B cell (primary cell): Measurements from ENCODE around the gene RDH14. TPM values are rescaled to one million over a fixed set of nuclear protein-coding genes. Genes with fewer than 3 reads are reported as not detected.

Experiments
- ATAC-seq: fragments of 200-7000 bp; cut with Tn5 transposase; one replicate; pipeline ENCODE4 v1.10.0; 2021; ENCODE audit warnings: low read depth, mild to moderate bottlenecking, moderate number of reproducible peaks, moderate library complexity
- CTCF ChIA-PET: fragments of 350-600 bp; sonication (Branson Sonifier 250); formaldehyde crosslinking; loops from one replicate; lab custom pipeline; 2021; ENCODE audit warnings: antibody characterized with exemption, inconsistent platforms; lab: Charles Lee
- POLR2A ChIA-PET: fragments of 350-600 bp; sonication (Branson Sonifier 250); formaldehyde crosslinking; loops from one replicate; lab custom pipeline; 2021; ENCODE audit warnings: antibody characterized with exemption; lab: Charles Lee
- DNase-seq: peaks from one replicate; pipeline ENCODE4 v3.0.0; 2013
- H2AFZ ChIP-seq: 2 replicates; pipeline ENCODE4 v1.6.1; 2012; ENCODE audit warnings: mild to moderate bottlenecking, low read depth, low read length; ENCODE audit not compliant: insufficient read depth, poor library complexity, severe bottlenecking
- H3K27ac ChIP-seq, 2 donors: 1 replicate in 1 of 2; 2 replicates in 1 of 2; pipeline ENCODE4 v1.5.1; 2012 to 2013; ENCODE audit warnings: low read length in 2 of 2, mild to moderate bottlenecking in 2 of 2, moderate library complexity in 1 of 2
- H3K27me3 ChIP-seq, 4 experiments: fragments of 200-600 bp in 1 of 4; sonication (generic) in 1 of 4; replicated peaks in 1 of 4; 1 replicate in 2 of 4; 2 replicates in 2 of 4; pipeline versions ENCODE4 v1.6.1 to v1.7.0; 2013 to 2016; ENCODE audit warnings: low read length in 3 of 4, mild to moderate bottlenecking in 2 of 4, mixed read lengths in 1 of 4, moderate library complexity in 1 of 4; ENCODE audit not compliant: insufficient read depth in 4 of 4, control insufficient read depth in 3 of 4; ENCODE audit errors: control extremely low read depth in 1 of 4
- H3K36me3 ChIP-seq, 2 experiments: replicated peaks in 1 of 2; 1 replicate in 1 of 2; 2 replicates in 1 of 2; pipeline versions ENCODE4 v1.6.1 to v1.7.1; 2013; ENCODE audit warnings: low read length in 1 of 2; ENCODE audit not compliant: insufficient read depth in 2 of 2, control insufficient read depth in 1 of 2; ENCODE audit errors: control extremely low read depth in 1 of 2, extremely low read depth in 1 of 2
- H3K4me1 ChIP-seq, 2 donors: fragments of 200-600 bp in 1 of 2; sonication (generic) in 1 of 2; 1 replicate in 1 of 2; 2 replicates in 1 of 2; pipeline versions ENCODE4 v1.5.1 to v1.6.1; 2013 to 2017; ENCODE audit warnings: low read length in 2 of 2; ENCODE audit not compliant: control insufficient read depth in 2 of 2, insufficient read depth in 2 of 2
- H3K4me2 ChIP-seq: replicated peaks from 2 replicates; pipeline ENCODE3; 2012; ENCODE audit warnings: mild to moderate bottlenecking, low read depth, low read length; ENCODE audit not compliant: poor library complexity, severe bottlenecking
- H3K4me3 ChIP-seq, 5 experiments: fragments of 200-600 bp in 1 of 5; sonication (generic) in 1 of 5; 1 replicate in 3 of 5; 2 replicates in 2 of 5; pipeline versions ENCODE4 v1.5.1 to v1.7.0; 2011 to 2016; ENCODE audit warnings: low read length in 4 of 5, mild to moderate bottlenecking in 4 of 5, low read depth in 2 of 5, control low read depth in 1 of 5, moderate library complexity in 1 of 5; ENCODE audit not compliant: insufficient read depth in 1 of 5; ENCODE audit errors: control extremely low read depth in 1 of 5, extremely low read depth in 1 of 5
- H3K79me2 ChIP-seq: fragments of 200-600 bp; sonication (generic); one replicate; pipeline ENCODE4 v1.6.0; 2016; ENCODE audit warnings: low read length; ENCODE audit not compliant: control insufficient read depth, insufficient read depth
- H3K9ac ChIP-seq: fragments of 200-600 bp; sonication (generic); 2 replicates; pipeline ENCODE4 v1.6.1; 2017; ENCODE audit warnings: mild to moderate bottlenecking, low read length, moderate library complexity
- H3K9me3 ChIP-seq, 3 donors: one replicate each; pipeline versions ENCODE4 v1.6.1 to v1.7.1; 2013; ENCODE audit warnings: low read length in 2 of 3; ENCODE audit not compliant: control insufficient read depth in 2 of 3, insufficient read depth in 1 of 3; ENCODE audit errors: control extremely low read depth in 1 of 3
- H4K20me1 ChIP-seq: 2 replicates; pipeline ENCODE4 v1.6.0; 2012; ENCODE audit warnings: mild to moderate bottlenecking, low read length; ENCODE audit not compliant: insufficient read depth, control insufficient read depth, poor library complexity, severe bottlenecking
- H3K27ac Mint-ChIP-seq: one replicate; pipeline ENCODE4 v1.8.0; 2021; ENCODE audit warnings: mixed read lengths
- H3K27me3 Mint-ChIP-seq: one replicate; pipeline ENCODE4 v1.8.0; 2021; ENCODE audit warnings: mixed read lengths
- H3K4me1 Mint-ChIP-seq: one replicate; pipeline ENCODE4 v1.8.0; 2021; ENCODE audit warnings: mixed read lengths
- H3K4me3 Mint-ChIP-seq: one replicate; pipeline ENCODE4 v1.8.0; 2021; ENCODE audit warnings: mixed read lengths
- H3K9me3 Mint-ChIP-seq: one replicate; pipeline ENCODE4 v1.8.0; 2022; ENCODE audit warnings: mixed read lengths; ENCODE audit not compliant: insufficient read depth
- EZH2 ChIP-seq: IDR thresholded peaks from 2 replicates; pipeline ENCODE4 v1.6.1; 2012; ENCODE audit warnings: borderline replicate concordance, low read depth, mild to moderate bottlenecking, moderate library complexity, low read length; ENCODE audit not compliant: insufficient read depth, poor library complexity, severe bottlenecking
- WGBS: methylation state at CpG from one replicate; pipeline ENCODE4 v1.1.5; 2013; ENCODE audit warnings: missing lambda C conversion rate; ENCODE audit not compliant: insufficient coverage; 5-methylcytosine and 5-hydroxymethylcytosine counted together
- intact Hi-C: fragments of 100-400 bp; cut with micrococcal nuclease; formaldehyde crosslinking; loops from one replicate; pipeline ENCODE4 v1.10.0; 2022
- polyA plus RNA-seq: library from polyadenylated mRNA; depleted of rRNA; stranded (reverse); fragments of >200 nt; gene quantifications from 2 replicates; pipeline ENCODE4 v1.2.3, GENCODE V29; 2012
- total RNA-seq, 2 donors: library from RNA; stranded (reverse); fragments of 120-200 nt in 1 of 2; gene quantifications; 1 replicate in 1 of 2; 2 replicates in 1 of 2; pipeline versions ENCODE4 v1.2.3 to v1.2.4, GENCODE V29; 2013 to 2022
- TF ChIP-seq, protein P1 (sequence below): fragments of 200-600 bp; IDR thresholded peaks from one replicate; pipeline ENCODE4 v1.8.0; 2022; ENCODE audit warnings: antibody characterized with exemption, mild to moderate bottlenecking

The RDH14 gene
- total and polyA plus RNA-seq, 2 donors (not counting 1 experiment from before 2014, with no cell fraction given) = 9.6 to 18.5 TPM

DNA sequence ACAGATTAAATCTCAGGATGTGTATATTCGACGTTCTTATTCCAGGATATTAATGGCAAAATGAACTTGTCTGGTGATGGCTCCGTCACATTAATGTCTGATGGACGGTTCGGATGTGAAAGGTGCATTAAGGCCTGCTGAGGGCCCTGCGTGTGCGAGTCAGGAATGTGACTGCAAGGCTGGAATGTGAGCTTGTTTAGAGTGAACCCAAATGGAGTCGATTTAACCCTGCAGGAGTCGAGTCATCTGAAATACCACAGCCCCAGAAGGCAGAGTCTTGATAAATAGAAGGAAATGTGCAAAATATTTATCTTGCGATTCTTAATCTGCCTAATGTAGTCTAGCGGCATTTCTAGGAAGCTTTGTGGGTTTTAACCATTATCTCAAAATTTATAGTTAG lies 44.3 kb downstream of the RDH14 start:
- Histone ChIP-seq H4K20me1 (no peaks in the 10 kb centered on the region), H2AFZ (no peak overlapping the region), H3K9ac (no peak overlapping the region), H3K4me1 (no peaks in the 10 kb centered on the region), H3K27ac (no peak overlapping the region), H3K79me2 (no peaks in the 10 kb centered on the region), H3K4me3 (no peak overlapping the region), H3K9me3 (no peaks in the 10 kb centered on the region), H3K4me2 (no peak overlapping the region), H3K27me3 (peaks cover 0 to 13% (median 0%) of the 10 kb centered on the region in 4 experiments), H3K36me3 (no peaks in the 10 kb centered on the region)
- Mint-ChIP-seq H3K4me1 (no peaks in the 10 kb centered on the region), H3K4me3 (no peak overlapping the region), H3K27ac (no peak overlapping the region), H3K27me3 (peaks cover 39% of the 10 kb centered on the region), H3K9me3 (no peaks in the 10 kb centered on the region)
- 67% methylated on average over 9 of the region's 11 CpGs for WGBS
- TF ChIP-seq EZH2 = no peak
- TF ChIP-seq, protein P1, sequence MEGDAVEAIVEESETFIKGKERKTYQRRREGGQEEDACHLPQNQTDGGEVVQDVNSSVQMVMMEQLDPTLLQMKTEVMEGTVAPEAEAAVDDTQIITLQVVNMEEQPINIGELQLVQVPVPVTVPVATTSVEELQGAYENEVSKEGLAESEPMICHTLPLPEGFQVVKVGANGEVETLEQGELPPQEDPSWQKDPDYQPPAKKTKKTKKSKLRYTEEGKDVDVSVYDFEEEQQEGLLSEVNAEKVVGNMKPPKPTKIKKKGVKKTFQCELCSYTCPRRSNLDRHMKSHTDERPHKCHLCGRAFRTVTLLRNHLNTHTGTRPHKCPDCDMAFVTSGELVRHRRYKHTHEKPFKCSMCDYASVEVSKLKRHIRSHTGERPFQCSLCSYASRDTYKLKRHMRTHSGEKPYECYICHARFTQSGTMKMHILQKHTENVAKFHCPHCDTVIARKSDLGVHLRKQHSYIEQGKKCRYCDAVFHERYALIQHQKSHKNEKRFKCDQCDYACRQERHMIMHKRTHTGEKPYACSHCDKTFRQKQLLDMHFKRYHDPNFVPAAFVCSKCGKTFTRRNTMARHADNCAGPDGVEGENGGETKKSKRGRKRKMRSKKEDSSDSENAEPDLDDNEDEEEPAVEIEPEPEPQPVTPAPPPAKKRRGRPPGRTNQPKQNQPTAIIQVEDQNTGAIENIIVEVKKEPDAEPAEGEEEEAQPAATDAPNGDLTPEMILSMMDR = no peak
- ATAC-seq (no peak), DNase-seq (no peak)
- ChIA-PET CTCF (interaction anchor here (1.5 to 3.4 kb wide), 3 partner anchors 9 to 845 kb away, joined by 3 to 11 read pairs (median 5); no protein-coding TSS in a partner anchor), POLR2A (no interaction called here)
- intact Hi-C loops = no loop called here

DNA sequence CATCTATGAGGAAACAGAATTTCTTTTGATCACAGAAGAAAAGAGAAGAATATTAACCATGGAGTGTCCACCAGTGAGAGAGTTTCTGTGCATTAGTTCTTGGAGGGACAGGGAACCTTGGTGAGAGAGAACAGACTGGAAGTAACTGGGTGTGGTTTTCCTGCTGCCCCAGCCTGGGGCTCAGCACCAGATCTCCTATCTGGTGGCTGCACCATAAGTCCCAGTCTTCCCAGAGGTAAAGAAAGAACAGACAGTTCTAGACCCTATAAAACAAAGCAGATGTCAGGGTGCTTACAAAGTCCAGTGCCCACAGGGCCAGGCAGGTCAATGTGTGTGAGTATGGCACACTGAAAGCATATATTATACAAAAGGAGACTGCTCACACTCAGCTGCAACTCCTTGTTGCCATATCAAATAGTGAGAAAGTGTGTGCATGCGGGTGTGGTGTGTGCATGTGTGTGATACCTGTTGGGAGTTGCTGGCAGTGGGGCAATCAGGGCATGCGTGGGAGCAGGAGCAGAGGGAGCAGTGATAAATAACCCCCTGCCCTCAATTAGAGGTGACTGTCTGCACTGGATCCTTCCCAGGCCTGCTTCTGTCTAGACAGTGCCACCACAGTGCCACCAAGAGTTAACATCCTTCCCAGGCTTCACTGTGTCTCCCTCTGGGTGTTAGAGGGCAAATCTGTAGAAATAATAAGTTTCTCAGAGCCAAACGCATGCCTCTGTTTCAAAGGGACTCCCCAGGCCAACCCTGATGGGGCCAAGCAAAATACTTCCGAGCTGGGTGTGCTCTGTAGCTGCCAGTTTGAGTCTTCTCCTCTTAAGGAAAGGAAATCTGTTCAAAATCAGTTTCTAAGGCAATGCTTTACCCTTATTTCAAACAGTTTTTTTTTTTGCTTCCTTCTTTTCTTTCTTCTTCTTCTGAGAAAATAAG lies 45.7 kb downstream of the RDH14 start:
- Histone ChIP-seq H3K4me3 (no peak overlapping the region), H3K36me3 (no peaks in the 10 kb centered on the region), H3K9ac (no peak overlapping the region), H4K20me1 (no peaks in the 10 kb centered on the region), H2AFZ (no peak overlapping the region), H3K27ac (no peak overlapping the region), H3K4me1 (no peaks in the 10 kb centered on the region), H3K79me2 (no peaks in the 10 kb centered on the region), H3K27me3 (peaks cover 0 to 11% (median 0%) of the 10 kb centered on the region in 4 experiments), H3K4me2 (no peak overlapping the region), H3K9me3 (no peaks in the 10 kb centered on the region)
- CTCF ChIA-PET = interaction anchor here (1.6 kb wide), 1 partner anchor 846 kb away, joined by 3 read pairs; no protein-coding TSS in a partner anchor
- intact Hi-C loops = no loop called here
- 70% methylated on average over 3 of the region's 4 CpGs for WGBS
- Mint-ChIP-seq H3K27me3 (peaks cover 40% of the 10 kb centered on the region), H3K4me1 (no peaks in the 10 kb centered on the region), H3K27ac (no peak overlapping the region), H3K9me3 (no peaks in the 10 kb centered on the region), H3K4me3 (no peak overlapping the region)
- TF ChIP-seq, protein P1 = no peak
- no peak for TF ChIP-seq EZH2
- no peak for DNase-seq
- POLR2A ChIA-PET = no interaction called here
- ATAC-seq = no peak
